ENCODE results near the gene TOB2.

GRCh38 chr22:41487037-41487935 lies 40.7 kb upstream of the TOB2 start:
- TF ChIP-seq CTCF (IDR thresholded peaks at IDR 0.05 in 2 of 3, conservative IDR thresholded peaks at IDR 0.05 in 1 of 3; ENCODE audit: insufficient read depth in 2 of 3, low read depth in 1 of 3, low read length in 3 of 3) (no peak), HCFC1 (IDR thresholded peaks at IDR 0.05; ENCODE audit: low read depth, low read length) (no peak), REST (IDR thresholded peaks at IDR 0.05; ENCODE audit: borderline replicate concordance) (no peak), REST (CRISPR knock-in tag; IDR thresholded peaks at IDR 0.05; ENCODE audit: low read depth) (no peak), GMEB1 (CRISPR knock-in tag; IDR thresholded peaks at IDR 0.05) (no peak), MXI1 (IDR thresholded peaks at IDR 0.05; ENCODE audit: low read depth, low read length) (no peak), NR2F6 (CRISPR knock-in tag; IDR thresholded peaks at IDR 0.05) (no peak), CHD1 (IDR thresholded peaks at IDR 0.05; ENCODE audit: low read length) (no peak), EZH2 (IDR thresholded peaks at IDR 0.05; ENCODE audit: borderline replicate concordance, low read depth, low read length) (no peak), ADNP (tag; IDR thresholded peaks at IDR 0.05) (no peak)
- TF ChIP-seq, protein P1, sequence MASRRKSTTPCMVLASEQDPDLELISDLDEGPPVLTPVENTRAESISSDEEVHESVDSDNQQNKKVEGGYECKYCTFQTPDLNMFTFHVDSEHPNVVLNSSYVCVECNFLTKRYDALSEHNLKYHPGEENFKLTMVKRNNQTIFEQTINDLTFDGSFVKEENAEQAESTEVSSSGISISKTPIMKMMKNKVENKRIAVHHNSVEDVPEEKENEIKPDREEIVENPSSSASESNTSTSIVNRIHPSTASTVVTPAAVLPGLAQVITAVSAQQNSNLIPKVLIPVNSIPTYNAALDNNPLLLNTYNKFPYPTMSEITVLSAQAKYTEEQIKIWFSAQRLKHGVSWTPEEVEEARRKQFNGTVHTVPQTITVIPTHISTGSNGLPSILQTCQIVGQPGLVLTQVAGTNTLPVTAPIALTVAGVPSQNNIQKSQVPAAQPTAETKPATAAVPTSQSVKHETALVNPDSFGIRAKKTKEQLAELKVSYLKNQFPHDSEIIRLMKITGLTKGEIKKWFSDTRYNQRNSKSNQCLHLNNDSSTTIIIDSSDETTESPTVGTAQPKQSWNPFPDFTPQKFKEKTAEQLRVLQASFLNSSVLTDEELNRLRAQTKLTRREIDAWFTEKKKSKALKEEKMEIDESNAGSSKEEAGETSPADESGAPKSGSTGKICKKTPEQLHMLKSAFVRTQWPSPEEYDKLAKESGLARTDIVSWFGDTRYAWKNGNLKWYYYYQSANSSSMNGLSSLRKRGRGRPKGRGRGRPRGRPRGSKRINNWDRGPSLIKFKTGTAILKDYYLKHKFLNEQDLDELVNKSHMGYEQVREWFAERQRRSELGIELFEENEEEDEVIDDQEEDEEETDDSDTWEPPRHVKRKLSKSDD (conservative IDR thresholded peaks at IDR 0.05; ENCODE audit: low read length), result no peak

Data from K562 (cell line).